Measurements from ENCODE around the gene ACSM2A. TPM values are rescaled to one million over a fixed set of nuclear protein-coding genes. Genes with fewer than 3 reads are reported as not detected.

ACSM2A gene
- total and polyA plus RNA-seq, 2 of the 4 experiments (the other 2 are of a cell fraction) = not detected

GRCh38 chr16:20517149-20517548 is 65.8 kb downstream of the ACSM2A start:
- no peaks in the 10 kb centered on the region for H3K4me1 ChIP-seq (ENCODE audit: control insufficient read depth, insufficient read depth, low read length)
- H4K20me1 ChIP-seq (ENCODE audit: insufficient read depth, low read length) = no peaks in the 10 kb centered on the region
- no peak overlapping the region for H3K18ac ChIP-seq (ENCODE audit: low read depth, low read length)
- intact Hi-C loops (cut with micrococcal nuclease) (no loop called here), in situ Hi-C loops (cut with MboI; ENCODE audit: low sequenced_read_pairs) (no loop called here), dilution Hi-C loops (cut with HindIII; ENCODE audit: low sequenced_read_pairs, unreplicated experiment) (no loop called here)
- H2BK120ac ChIP-seq (ENCODE audit: low read depth, low read length) = no peak overlapping the region
- H3K79me1 ChIP-seq (ENCODE audit: low read depth in 1 of 2, low read length in 2 of 2) = no peaks in the 10 kb centered on the region
- no peak overlapping the region for H2AK9ac ChIP-seq (replicated peaks; ENCODE audit: low read depth, low read length, poor library complexity)
- WGBS, 2 experiments (ENCODE audit: extremely low coverage in 2 of 2, insufficient read length in 1 of 2) = 50% methylated on average over 1 of the region's 3 CpGs; no CpG with 5 or more reads in 1 of the 2 experiments
- no TSS peak for BruUV-seq (replicated peaks)
- H3K56ac ChIP-seq (ENCODE audit: extremely low read depth, insufficient read depth, low read length) = no peak overlapping the region
- no peak for TF ChIP-seq RCOR1 (IDR thresholded peaks at IDR 0.05; ENCODE audit: insufficient replicate concordance, low read length)
- TF ChIP-seq USF2 (IDR thresholded peaks at IDR 0.05; ENCODE audit: low read depth, low read length) = no peak
- no peak for TF ChIP-seq FOS (IDR thresholded peaks at IDR 0.05; ENCODE audit: low read depth, low read length)
- TF ChIP-seq POLR2A (IDR thresholded peaks at IDR 0.05; ENCODE audit: low read depth, low read length) = no peak
- no peak overlapping the region for H3K23ac ChIP-seq (ENCODE audit: low read depth, low read length)
- no peaks in the 10 kb centered on the region for H3K27me3 ChIP-seq (ENCODE audit: control insufficient read depth, insufficient read depth, low read length)
- DNase-seq (no peak), ATAC-seq (ENCODE audit: low read depth) (no peak)
- H3K14ac ChIP-seq (replicated peaks; ENCODE audit: low read depth, low read length) = no peak overlapping the region
- H3K4me3 ChIP-seq (ENCODE audit: insufficient read depth, low read depth, low read length) = no peak overlapping the region
- H2BK20ac ChIP-seq (ENCODE audit: low read depth, low read length) = no peak overlapping the region
- H3K27ac ChIP-seq (ENCODE audit: insufficient read depth, low read length) = no peak overlapping the region
- H4K8ac ChIP-seq (ENCODE audit: low read depth in 2 of 2, low read length in 2 of 2) = no peak overlapping the region
- H2BK15ac ChIP-seq (ENCODE audit: low read depth, low read length) = no peak overlapping the region
- no peak overlapping the region for H2AK5ac ChIP-seq (ENCODE audit: low read depth, low read length)
- H2AFZ ChIP-seq (replicated peaks; ENCODE audit: low read length, poor library complexity) = no peak overlapping the region
- ChIA-PET POLR2A (ENCODE audit: unreplicated experiment) (no interaction called here), CTCF (no interaction called here)
- H3K4me2 ChIP-seq (ENCODE audit: low read depth, low read length) = no peak overlapping the region
- H2BK5ac ChIP-seq (ENCODE audit: low read depth, low read length, poor library complexity, severe bottlenecking) = no peak overlapping the region
- H3K9ac ChIP-seq (ENCODE audit: low read depth, low read length) = no peak overlapping the region
- H4K5ac ChIP-seq (ENCODE audit: low read depth, low read length) = no peak overlapping the region
- H4K91ac ChIP-seq (ENCODE audit: insufficient read depth, low read depth, low read length) = no peak overlapping the region
- H3K4ac ChIP-seq (ENCODE audit: low read depth, low read length) = no peak overlapping the region
- no peaks in the 10 kb centered on the region for H3K36me3 ChIP-seq (ENCODE audit: control insufficient read depth, insufficient read depth, low read length)
- no peaks in the 10 kb centered on the region for H3K9me1 ChIP-seq (ENCODE audit: insufficient read depth, low read length)
- H3K9me3 ChIP-seq (ENCODE audit: control insufficient read depth, insufficient read depth, low read length) = peaks cover 5% of the 10 kb centered on the region
